Germinal center (tissue), 1 donor: ENCODE results near the gene SLC47A2.
"Not testable (repeated sequence)": the region's sequence is repeated elsewhere in the genome, so short reads cannot be mapped to it uniquely, and the experiment has no call there.

ENCODE experiments used
- DNase-seq: peaks from one replicate; pipeline ENCODE4 v3.0.0; 2012; ENCODE audit warnings: mixed read lengths, low spot score

SLC47A2 gene

DNA sequence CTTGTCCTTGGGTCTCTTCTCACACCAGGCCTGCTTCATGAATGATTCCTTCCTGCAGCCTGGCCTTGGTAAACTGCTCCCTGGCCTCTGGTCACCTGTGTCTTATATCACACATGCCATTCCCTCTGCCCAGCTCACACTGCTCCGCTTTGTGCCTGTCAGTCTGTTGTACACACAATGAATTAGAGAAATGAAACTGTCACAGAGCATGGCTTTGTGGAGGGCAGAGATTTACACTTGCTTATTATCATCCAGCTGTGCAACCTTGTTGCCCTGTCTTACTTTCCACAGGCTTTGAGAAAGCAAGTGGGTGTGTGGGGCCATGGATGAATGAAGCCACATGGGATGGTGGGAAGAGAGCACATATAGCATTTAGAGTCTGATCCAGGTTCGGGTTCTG is 45.5 kb downstream of the SLC47A2 start:
- peak; percentile 26 for DNase-seq

DNA sequence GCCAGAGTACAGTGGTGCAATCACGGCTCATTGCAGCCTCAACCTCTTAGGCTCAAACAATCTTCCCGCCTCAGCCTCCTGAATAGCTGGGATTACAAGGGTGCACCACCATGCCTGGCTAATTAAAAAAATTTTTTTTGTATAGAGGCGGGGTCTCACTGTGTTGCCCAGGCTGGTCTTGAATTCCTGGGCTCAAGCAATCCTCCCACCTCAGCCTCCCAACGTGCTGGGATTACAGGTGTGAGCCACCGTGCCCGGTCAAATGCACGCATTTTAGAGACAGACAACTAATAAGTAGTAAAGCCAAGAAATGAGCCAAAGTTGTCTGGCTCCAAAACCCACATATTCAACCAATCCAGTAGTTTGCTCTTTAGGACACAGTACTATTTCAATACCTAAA is 46.7 kb downstream of the SLC47A2 start:
- DNase-seq = not testable (repeated sequence)

DNA sequence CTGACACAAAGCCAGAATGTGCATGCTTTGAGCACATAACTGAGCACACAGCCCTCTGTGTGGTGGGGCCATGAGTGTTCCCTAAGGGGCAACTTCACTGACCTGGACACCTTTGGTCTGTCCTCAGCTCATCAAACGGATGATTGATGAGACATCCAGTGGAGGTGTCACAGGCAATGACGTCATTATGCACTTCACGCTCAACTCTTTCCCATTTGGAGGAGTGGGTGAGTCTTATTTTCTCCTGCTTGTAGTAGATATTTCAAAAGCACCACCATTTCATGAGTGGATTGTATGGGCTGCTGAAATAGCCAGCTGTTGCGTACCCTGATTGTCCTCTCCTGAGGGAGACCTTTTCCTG is 51.6 kb downstream of the SLC47A2 start:
- no peak for DNase-seq

- DNase-seq = no peak
Measured at GRCh38 chr17:19664136-19664820, 52.1 kb downstream of the SLC47A2 start.

DNA sequence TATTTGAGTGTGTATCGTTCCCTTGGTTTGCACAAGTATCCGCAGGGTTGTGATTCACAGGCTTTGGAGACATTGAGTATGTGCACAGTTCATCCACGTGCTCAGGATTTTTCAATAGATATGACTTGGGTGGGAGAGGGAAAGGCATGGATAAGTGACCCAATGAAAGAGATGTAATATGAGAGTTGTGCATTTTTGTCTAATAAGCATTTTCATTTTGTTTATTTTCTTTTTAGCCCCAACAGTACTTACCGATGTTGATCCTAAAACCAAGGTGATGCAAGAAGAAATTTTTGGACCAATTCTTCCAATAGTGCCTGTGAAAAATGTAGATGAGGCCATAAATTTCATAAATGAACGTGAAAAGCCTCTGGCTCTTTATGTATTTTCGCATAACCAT is 53.3 kb downstream of the SLC47A2 start:
- DNase-seq = no peak

- DNase-seq = no peak
Measured at GRCh38 chr17:19661121-19661520, 55.3 kb downstream of the SLC47A2 start.

DNA sequence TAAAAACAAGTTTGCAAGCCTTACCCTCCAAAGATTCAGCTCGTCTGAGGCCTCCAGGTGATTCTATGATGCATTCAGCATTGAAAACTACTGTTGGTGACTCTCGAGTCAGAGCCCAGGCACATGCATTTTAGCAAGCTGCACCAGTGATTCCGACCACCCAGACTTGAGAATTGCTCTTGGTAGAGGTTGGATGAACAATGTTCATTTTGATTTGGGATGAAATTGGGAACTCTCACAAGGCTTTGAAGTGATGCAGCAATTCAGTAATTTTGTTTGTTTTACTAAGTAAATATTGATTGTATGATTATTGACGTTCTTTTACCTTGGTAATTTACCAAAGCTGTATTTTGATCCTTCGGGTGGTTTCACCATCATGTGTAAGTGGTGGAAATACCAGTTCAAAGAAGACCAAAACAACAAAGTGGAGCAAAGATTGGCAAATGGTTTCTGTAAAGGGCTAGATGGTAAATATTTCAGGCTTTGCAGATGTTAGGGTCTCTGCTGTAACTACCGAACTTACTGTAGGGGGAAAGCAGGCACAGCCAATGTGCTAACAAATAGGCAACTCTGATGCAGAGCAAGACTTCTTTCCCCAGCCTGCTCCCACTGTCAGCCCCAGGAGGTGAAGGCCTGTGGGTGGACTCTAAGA is 56.0 kb downstream of the SLC47A2 start:
- no peak for DNase-seq

- no peak for DNase-seq
Measured at GRCh38 chr17:19659366-19660177, 56.8 kb downstream of the SLC47A2 start.

- no peak for DNase-seq
Measured at GRCh38 chr17:19656851-19657581, 59.4 kb downstream of the SLC47A2 start.

- no peak for DNase-seq
Measured at GRCh38 chr17:19656336-19656735, 60.0 kb downstream of the SLC47A2 start.

- no peak for DNase-seq
Measured at GRCh38 chr17:19654896-19655295, 61.5 kb downstream of the SLC47A2 start.

- no peak for DNase-seq
Measured at GRCh38 chr17:19654342-19654886, 62.0 kb downstream of the SLC47A2 start.

GRCh38 chr17:19652595-19652994 is 63.8 kb downstream of the SLC47A2 start:
- DNase-seq = no peak

DNA sequence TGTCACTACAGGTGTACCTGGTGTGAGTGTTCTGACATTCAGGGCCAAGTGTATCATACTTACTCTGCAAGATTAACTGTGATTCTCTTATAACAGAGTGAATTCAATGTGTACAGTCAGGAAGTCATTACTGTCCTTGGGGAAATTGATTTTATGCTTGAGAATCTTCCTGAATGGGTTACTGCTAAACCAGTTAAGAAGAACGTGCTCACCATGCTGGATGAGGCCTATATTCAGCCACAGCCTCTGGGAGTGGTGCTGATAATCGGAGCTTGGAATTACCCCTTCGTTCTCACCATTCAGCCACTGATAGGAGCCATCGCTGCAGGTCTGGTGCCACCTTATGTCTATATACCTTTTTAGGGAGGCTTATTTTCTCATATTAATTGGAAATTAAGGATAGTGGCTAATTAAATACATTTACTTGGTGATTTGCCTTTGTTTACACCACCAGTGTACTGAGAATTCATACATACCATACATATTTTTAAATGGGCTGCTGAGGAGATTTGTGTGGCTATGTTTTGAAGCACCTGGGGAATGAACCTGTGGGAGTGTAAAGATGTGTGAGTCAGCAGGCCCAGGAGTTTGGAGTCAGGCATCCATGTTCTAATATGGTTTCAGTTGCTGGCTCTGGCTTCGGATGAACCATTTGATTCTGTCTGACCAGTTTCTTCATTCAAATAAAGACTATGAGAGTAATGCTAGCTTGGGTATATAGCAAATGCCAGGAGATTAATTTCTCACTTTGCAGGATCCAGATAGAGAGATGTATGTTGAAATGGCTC is 64.7 kb downstream of the SLC47A2 start:
- DNase-seq = no peak

GRCh38 chr17:19650826-19651225 is 65.6 kb downstream of the SLC47A2 start:
- no peak for DNase-seq

DNA sequence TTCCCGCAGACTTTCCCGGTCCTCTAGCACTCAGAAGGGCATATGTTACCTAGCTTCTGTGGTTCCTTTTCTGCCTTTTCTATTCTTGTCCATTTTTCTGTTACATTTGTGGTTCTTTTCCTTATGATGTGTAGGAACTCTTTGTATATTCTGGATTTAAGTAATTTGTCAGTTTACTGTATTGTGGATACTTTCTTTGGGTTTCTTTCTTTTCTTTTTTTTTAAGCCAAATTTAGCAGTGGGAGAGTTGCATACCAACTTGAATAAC is 67.2 kb downstream of the SLC47A2 start:
- no peak for DNase-seq

DNA sequence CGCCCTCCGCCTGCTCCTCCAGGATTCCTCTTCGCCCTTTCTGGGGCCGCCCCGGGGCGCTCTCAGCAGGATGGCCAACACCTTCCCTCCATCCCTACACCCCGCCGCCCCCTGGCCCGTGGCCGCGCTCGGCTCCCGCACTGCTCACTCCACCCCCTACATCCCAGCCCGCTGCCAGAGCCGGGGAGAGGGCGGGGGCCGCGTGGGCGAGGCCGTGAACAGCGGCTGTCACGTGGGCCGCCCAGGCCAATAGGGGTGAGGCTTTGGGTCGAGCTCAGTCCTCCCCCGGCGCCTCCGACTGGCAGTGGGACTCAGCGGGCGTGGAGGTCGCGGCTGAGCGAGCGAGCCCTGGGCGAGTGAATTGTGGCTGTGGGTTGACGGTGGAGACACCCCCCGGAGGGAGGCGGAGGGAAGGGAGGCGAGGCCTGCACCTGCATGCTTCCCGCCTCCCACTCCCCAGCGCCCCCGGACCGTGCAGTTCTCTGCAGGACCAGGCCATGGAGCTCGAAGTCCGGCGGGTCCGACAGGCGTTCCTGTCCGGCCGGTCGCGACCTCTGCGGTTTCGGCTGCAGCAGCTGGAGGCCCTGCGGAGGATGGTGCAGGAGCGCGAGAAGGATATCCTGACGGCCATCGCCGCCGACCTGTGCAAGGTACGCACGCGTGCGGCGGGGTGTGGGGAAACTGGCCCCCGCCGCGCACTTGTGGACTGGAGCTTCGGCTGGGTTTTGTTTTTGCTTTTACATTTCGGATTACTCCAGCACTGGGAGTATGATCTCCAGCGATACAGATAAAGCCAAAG is 67.7 kb downstream of the SLC47A2 start, which contains the start of gene ALDH3A2:
Gene ALDH3A2 (plus strand): TSS at position 277 of the 799 bp plus-strand sequence. CDS start 221 bp downstream, at position 498.
- peak; percentile 98 for DNase-seq

GRCh38 chr17:19647697-19648474 is 68.5 kb downstream of the SLC47A2 start:
- DNase-seq = peak; percentile 37

- no peak for DNase-seq
Measured at GRCh38 chr17:19646788-19647696, 69.3 kb downstream of the SLC47A2 start.
